Activated CD4-positive, alpha-beta memory T cell treated with anti-CD3 and anti-CD28 coated beads, Interleukin-2, amount 10 ng/mL, durations not matched to agents 7 days and 5 days (primary cell): ENCODE data around the gene IGSF9B. TPM values are rescaled to one million over a fixed set of nuclear protein-coding genes. Genes with fewer than 3 reads are reported as not detected.
"Not testable (repeated sequence)": the region's sequence is repeated elsewhere in the genome, so short reads cannot be mapped to it uniquely, and the experiment has no call there.

ENCODE experiments used
- CTCF ChIA-PET: fragments of 350-600 bp; sonication (Branson Sonifier 250); formaldehyde crosslinking; loops from one replicate; lab custom pipeline; 2021; ENCODE audit warnings: antibody characterized with exemption, inconsistent platforms; lab: Charles Lee
- POLR2A ChIA-PET: fragments of 350-600 bp; sonication (Branson Sonifier 250); formaldehyde crosslinking; loops from one replicate; lab custom pipeline; 2021; ENCODE audit warnings: antibody characterized with exemption; lab: Charles Lee
- DNase-seq: peaks from one replicate; pipeline ENCODE4 v3.0.0-alpha.2; 2020
- H3K27ac Mint-ChIP-seq: one replicate; pipeline ENCODE4 v1.8.0; 2021; ENCODE audit warnings: mild to moderate bottlenecking, mixed read lengths
- H3K27me3 Mint-ChIP-seq: one replicate; pipeline ENCODE4 v1.8.0; 2021; ENCODE audit warnings: mixed read lengths
- H3K36me3 Mint-ChIP-seq: one replicate; pipeline ENCODE4 v1.8.0; 2021; ENCODE audit warnings: low read depth, mixed read lengths
- H3K4me1 Mint-ChIP-seq: one replicate; pipeline ENCODE4 v1.8.0; 2021; ENCODE audit warnings: mixed read lengths
- H3K4me3 Mint-ChIP-seq: one replicate; pipeline ENCODE4 v1.8.0; 2021; ENCODE audit warnings: mild to moderate bottlenecking, mixed read lengths
- H3K9me3 Mint-ChIP-seq: one replicate; pipeline ENCODE4 v1.8.0; 2021; ENCODE audit warnings: mixed read lengths
- total RNA-seq, 2 experiments: library from RNA; stranded (reverse); gene quantifications; one replicate each; pipeline ENCODE4 v1.2.3, GENCODE V29; 2021

Gene IGSF9B, protein sequence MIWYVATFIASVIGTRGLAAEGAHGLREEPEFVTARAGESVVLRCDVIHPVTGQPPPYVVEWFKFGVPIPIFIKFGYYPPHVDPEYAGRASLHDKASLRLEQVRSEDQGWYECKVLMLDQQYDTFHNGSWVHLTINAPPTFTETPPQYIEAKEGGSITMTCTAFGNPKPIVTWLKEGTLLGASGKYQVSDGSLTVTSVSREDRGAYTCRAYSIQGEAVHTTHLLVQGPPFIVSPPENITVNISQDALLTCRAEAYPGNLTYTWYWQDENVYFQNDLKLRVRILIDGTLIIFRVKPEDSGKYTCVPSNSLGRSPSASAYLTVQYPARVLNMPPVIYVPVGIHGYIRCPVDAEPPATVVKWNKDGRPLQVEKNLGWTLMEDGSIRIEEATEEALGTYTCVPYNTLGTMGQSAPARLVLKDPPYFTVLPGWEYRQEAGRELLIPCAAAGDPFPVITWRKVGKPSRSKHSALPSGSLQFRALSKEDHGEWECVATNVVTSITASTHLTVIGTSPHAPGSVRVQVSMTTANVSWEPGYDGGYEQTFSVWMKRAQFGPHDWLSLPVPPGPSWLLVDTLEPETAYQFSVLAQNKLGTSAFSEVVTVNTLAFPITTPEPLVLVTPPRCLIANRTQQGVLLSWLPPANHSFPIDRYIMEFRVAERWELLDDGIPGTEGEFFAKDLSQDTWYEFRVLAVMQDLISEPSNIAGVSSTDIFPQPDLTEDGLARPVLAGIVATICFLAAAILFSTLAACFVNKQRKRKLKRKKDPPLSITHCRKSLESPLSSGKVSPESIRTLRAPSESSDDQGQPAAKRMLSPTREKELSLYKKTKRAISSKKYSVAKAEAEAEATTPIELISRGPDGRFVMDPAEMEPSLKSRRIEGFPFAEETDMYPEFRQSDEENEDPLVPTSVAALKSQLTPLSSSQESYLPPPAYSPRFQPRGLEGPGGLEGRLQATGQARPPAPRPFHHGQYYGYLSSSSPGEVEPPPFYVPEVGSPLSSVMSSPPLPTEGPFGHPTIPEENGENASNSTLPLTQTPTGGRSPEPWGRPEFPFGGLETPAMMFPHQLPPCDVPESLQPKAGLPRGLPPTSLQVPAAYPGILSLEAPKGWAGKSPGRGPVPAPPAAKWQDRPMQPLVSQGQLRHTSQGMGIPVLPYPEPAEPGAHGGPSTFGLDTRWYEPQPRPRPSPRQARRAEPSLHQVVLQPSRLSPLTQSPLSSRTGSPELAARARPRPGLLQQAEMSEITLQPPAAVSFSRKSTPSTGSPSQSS (N-terminal part only)
- total RNA-seq, result 10 to 100 TPM; 66.2 to 70.8 TPM

DNA sequence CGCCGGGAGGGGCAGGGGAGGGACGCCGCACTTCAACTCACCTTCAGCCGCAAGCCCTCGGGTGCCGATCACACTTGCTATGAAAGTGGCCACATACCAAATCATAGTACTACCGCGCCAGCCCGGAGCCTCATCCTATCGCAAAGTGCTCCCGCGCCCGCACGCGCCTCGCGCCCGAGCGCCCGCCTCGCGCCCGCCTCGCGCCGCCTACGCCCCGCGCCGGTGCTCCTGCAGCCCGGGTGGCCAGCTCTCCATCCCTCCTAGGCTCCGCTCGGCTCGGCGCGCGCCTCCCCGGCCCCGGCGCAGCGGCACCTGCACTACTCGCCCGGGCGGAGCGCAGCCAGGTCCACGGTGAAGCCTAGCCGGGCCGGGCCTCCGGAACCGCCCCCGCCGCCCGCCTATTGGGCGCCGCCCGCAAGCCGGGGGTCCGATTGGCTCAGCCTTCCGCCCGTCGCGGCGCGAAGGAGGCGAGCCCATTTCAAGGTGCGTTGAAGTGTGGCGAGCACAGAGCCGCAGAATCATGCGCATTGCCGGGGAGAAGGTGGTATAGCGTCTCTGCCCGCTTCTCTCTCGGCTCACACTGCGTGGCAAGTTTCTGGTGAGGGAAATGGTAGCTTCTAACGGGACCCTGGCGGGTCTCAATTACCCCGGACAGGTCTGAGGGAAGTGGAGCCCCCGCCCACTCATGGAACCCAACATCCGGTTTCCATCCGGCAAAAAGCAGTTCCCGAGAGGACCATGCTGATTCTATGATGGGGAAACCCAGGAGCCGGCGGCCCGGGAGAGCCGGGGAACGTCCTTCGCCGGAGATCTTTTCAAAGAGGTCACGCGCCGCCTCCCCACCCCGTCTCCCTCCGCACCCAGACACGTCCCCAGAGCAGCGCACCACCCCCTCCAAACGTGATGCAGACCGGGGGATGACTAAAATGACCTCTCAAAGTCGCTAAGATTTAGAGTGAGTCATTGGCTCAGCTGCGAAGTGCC lies at the start of gene IGSF9B:
Gene IGSF9B (minus strand): TSS at position 319 of the 984 bp plus-strand sequence. CDS start 214 bp downstream, at position 105.
- ChIA-PET POLR2A (interaction anchor here (0.6 to 5.0 kb wide), 5 partner anchors 10 to 77 kb away, joined by 3 to 29 read pairs (median 18); no protein-coding TSS in a partner anchor), CTCF (interaction anchor here (3.0 to 5.0 kb wide), 2 partner anchors 9 to 29 kb away, joined by 19 to 22 read pairs; no protein-coding TSS in a partner anchor)
- peak within 1 kb of the TSS; percentile 84 for H3K4me3 Mint-ChIP-seq
- H3K27me3 Mint-ChIP-seq, result peaks cover 47% of the 10 kb centered on the region
- peaks cover 12% of the 10 kb centered on the region for H3K36me3 Mint-ChIP-seq
- peak; percentile 94 for DNase-seq
- H3K9me3 Mint-ChIP-seq, result no peaks in the 10 kb centered on the region
- peaks cover 54% of the 10 kb centered on the region for H3K4me1 Mint-ChIP-seq
- H3K27ac Mint-ChIP-seq, result peak within 1 kb of the TSS; percentile 42

DNA sequence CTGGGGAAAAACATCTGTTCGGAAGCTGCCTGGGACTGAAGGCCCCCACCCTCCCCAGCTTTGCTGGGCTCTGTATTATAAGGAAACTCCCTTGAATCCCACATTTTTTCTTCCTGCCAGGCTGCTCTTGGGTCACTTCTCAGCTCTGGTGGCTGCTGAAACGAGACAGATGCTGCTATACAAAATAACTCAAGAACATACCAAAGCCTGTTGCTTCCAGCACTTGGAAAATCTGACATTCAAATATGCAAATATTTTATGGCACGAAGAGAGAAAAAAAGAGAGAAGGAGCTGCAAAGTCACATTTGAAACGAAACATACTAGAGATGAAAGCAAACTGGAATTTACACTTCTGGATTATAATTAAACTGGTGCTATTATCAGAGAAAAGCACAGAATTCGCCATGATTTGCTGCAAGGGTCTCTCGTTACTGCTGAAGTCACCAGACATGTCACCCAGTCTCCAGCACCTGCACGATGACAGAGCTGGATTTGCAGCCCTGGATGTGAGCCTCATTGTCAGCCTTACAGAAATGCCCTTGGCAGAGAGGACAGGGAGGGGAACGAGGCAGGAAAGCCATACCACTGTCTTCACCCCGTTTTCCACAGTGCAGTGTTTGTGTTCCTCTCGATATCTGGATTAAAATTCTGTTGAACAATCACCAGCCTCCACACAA lies 47.9 kb upstream of the IGSF9B start:
- no peak for DNase-seq

DNA sequence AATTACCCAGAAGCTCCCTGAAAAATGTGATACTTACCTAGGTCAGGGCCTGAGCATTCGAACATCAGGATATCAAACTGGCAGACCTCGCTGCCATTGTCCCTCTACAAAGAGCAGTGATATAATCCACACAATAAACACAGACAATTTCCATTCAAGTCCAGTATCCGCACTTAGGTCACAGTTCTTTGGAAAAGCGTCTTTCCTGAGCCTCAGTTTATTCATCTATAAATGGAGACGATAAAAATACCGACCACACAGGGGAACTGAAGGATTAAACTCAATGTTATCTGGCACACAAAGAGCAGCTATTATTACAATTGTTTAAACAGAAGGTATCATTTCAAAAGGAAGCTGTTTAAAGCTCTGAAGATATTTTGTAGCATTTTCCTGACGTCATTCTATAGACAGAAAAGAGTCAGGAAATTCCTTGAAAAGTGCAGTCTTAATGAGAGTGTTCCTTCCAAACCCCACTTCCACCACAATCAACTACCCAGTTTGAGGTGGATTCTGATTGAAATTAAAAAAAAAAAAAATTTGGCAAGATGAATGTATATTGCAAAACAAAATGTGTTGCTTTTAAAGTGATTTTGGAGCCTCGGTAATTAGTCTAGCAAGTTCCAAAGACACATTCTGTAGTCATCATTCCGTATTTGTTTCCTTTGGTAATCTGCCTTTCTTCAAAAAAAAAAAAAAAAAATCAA lies 47.2 kb upstream of the IGSF9B start:
- ChIA-PET POLR2A (no interaction called here), CTCF (interaction anchor here (1.0 to 1.1 kb wide), 2 partner anchors 46 to 56 kb away, joined by 3 to 4 read pairs; no protein-coding TSS in a partner anchor)
- no peaks in the 10 kb centered on the region for H3K4me1 Mint-ChIP-seq
- no peaks in the 10 kb centered on the region for H3K36me3 Mint-ChIP-seq
- no peaks in the 10 kb centered on the region for H3K9me3 Mint-ChIP-seq
- no peak overlapping the region for H3K27ac Mint-ChIP-seq
- no peak overlapping the region for H3K4me3 Mint-ChIP-seq
- peaks cover 5% of the 10 kb centered on the region for H3K27me3 Mint-ChIP-seq
- no peak for DNase-seq

More for the DNA sequence above, 47.9 kb upstream of the IGSF9B start:
- H3K4me3 Mint-ChIP-seq, result no peak overlapping the region
- H3K4me1 Mint-ChIP-seq, result no peaks in the 10 kb centered on the region
- H3K27ac Mint-ChIP-seq, result no peak overlapping the region
- ChIA-PET CTCF (interaction anchor here (1.0 to 1.7 kb wide), 2 partner anchors 18 to 57 kb away, joined by 3 to 5 read pairs; no protein-coding TSS in a partner anchor), POLR2A (no interaction called here)
- peaks cover 9% of the 10 kb centered on the region for H3K27me3 Mint-ChIP-seq
- H3K9me3 Mint-ChIP-seq, result no peaks in the 10 kb centered on the region
- H3K36me3 Mint-ChIP-seq, result no peaks in the 10 kb centered on the region

DNA sequence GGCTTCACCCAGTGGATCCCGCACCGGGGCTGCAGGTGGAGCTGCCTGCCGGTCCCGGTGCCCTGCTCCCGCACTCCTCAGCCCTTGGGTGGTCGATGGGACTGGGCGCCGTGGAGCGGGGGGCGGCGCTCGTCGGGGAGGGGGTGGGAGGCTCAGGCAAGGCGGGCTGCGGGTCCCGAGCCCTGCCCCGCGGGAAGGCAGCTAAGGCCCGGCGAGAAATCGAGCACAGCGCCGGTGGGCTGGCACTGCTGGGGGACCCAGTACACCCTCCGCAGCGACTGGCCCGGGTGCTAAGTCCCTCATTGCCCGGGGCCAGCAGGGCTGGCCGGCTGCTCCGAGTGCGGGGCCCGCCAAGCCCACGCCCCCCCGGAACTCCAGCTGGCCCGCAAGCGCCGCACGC lies 46.1 kb upstream of the IGSF9B start:
- H3K27me3 Mint-ChIP-seq, POLR2A ChIA-PET, H3K36me3 Mint-ChIP-seq, H3K9me3 Mint-ChIP-seq, H3K27ac Mint-ChIP-seq, DNase-seq, H3K4me3 Mint-ChIP-seq, H3K4me1 Mint-ChIP-seq: not testable (repeated sequence)
- CTCF ChIA-PET, result interaction anchor here (0.7 kb wide), 1 partner anchor 48 kb away, joined by 3 read pairs; no protein-coding TSS in a partner anchor

DNA sequence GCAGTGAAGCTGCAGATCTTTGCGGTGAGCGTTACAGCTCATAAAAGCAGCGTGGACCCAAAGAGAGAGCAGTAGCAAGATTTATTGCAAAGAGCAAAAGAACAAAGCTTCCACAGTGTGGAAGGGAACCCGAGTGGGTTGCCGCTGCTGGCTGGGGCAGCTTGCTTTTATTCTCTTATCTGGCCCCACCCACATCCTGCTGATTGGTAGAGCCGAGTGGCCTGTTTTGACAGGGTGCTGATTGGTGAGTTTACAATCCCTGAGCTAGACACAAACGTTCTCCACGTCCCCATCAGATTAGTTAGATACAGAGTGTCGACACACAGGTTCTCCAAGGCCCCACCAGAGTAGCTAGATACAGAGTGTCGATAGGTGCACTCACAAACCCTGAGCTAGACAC lies 45.6 kb upstream of the IGSF9B start:
- not testable (repeated sequence) for H3K27me3 Mint-ChIP-seq, H3K4me3 Mint-ChIP-seq, H3K27ac Mint-ChIP-seq, H3K4me1 Mint-ChIP-seq, H3K9me3 Mint-ChIP-seq, H3K36me3 Mint-ChIP-seq, DNase-seq
- ChIA-PET CTCF (interaction anchor here (0.7 kb wide), 1 partner anchor 49 kb away, joined by 3 read pairs; no protein-coding TSS in a partner anchor), POLR2A (interaction anchor here (0.8 kb wide), 1 partner anchor 45 kb away, joined by 3 read pairs; no protein-coding TSS in a partner anchor)

DNA sequence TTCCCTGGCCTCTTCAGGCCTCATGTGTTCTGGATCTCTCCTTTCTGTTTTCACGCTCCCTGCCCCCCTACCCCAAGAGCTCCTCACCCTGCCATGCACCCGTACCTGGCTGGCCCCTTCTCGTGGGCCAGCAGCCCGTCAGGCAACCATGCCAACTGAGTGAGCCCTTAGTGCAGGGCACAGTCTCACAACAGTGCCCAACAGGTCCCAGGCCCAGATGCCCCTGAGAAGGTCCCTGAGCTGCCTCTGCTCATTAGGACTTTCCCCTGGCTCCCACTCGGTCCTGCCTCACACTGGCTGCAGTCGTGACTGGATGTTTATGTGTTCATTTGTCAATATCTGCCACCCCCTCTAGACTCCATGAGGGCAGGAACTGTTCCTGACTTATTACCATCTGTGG lies 44.8 kb upstream of the IGSF9B start:
- no peaks in the 10 kb centered on the region for H3K36me3 Mint-ChIP-seq
- POLR2A ChIA-PET, result no interaction called here
- DNase-seq, result no peak
- H3K27me3 Mint-ChIP-seq, result peaks cover 6% of the 10 kb centered on the region
- no peak overlapping the region for H3K4me3 Mint-ChIP-seq
- CTCF ChIA-PET, result no interaction called here
- H3K27ac Mint-ChIP-seq, result no peak overlapping the region
- no peaks in the 10 kb centered on the region for H3K9me3 Mint-ChIP-seq
- H3K4me1 Mint-ChIP-seq, result no peaks in the 10 kb centered on the region

DNA sequence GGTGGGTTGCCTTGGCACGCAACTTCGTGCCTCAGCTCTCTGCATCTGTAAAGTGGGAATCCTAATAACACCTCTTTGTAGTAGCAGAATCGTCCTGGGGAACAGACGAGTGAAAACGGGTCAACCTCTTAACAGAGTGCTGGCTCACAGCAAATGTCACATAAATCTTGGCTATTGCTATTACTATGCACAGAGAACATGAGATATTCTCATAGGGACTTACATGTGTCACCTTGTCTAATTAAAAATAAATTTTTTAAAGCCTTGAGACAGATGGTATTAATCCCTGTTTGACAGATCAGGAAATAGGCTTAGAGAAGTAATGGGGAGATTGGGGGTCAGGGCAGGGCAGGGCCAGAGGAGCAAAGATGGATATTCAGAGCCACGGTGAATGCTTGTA lies 44.3 kb upstream of the IGSF9B start:
- no peak for DNase-seq
- POLR2A ChIA-PET, result no interaction called here
- Mint-ChIP-seq H3K36me3 (no peaks in the 10 kb centered on the region), H3K4me3 (no peak overlapping the region), H3K27ac (no peak overlapping the region), H3K9me3 (no peaks in the 10 kb centered on the region), H3K27me3 (peaks cover 6% of the 10 kb centered on the region), H3K4me1 (no peaks in the 10 kb centered on the region)
- CTCF ChIA-PET, result no interaction called here

DNA sequence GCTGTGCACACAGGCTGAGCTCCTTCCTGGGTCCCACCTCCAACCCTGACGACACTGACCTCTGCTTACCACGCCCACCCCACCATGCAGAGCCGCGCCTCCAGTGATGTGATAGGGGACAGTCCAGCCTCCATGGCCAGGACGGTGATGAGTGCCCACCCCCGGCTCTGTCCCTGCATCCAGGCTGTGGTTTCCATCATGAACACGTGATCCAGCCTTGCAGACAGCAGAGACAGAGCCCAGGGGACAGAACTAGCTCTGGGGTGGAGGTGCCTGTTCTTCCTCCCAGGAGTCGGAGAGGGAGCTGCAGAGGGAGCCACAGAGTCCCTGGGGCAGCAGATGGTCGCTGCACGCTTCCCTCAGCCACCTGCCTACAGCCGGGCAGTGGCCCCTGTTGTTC lies 42.6 kb upstream of the IGSF9B start:
- Mint-ChIP-seq H3K36me3 (no peaks in the 10 kb centered on the region), H3K4me3 (no peak overlapping the region), H3K4me1 (peaks cover 2% of the 10 kb centered on the region), H3K9me3 (no peaks in the 10 kb centered on the region), H3K27me3 (peaks cover 6% of the 10 kb centered on the region), H3K27ac (no peak overlapping the region)
- POLR2A ChIA-PET, result no interaction called here
- no peak for DNase-seq
- CTCF ChIA-PET, result no interaction called here

DNA sequence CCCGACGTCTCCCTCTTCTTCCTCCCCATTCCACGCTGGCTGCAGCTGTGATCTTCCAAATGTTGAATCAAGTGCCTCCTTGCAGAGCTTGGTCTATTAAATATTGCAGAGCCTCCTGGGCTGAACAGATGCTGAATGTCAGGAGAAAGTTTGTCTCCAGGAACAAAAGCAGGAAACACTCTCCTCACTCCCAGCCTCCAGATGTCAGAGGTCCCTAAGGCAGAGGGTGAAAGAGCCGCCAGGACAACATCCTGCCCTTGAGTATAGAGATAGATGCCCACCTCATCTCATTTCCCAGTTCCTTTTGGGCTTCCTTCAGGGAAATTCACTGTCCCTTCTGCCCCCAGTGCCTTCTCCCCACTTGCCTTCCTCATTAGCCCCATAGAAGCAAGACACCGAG lies 40.8 kb upstream of the IGSF9B start:
- ChIA-PET POLR2A (interaction anchor here (1.1 kb wide), 1 partner anchor 9 kb away, joined by 3 read pairs; no protein-coding TSS in a partner anchor), CTCF (no interaction called here)
- Mint-ChIP-seq H3K9me3 (no peaks in the 10 kb centered on the region), H3K27me3 (peaks cover 4% of the 10 kb centered on the region), H3K27ac (no peak overlapping the region), H3K4me3 (no peak overlapping the region), H3K4me1 (peaks cover 2% of the 10 kb centered on the region), H3K36me3 (no peaks in the 10 kb centered on the region)
- no peak for DNase-seq

DNA sequence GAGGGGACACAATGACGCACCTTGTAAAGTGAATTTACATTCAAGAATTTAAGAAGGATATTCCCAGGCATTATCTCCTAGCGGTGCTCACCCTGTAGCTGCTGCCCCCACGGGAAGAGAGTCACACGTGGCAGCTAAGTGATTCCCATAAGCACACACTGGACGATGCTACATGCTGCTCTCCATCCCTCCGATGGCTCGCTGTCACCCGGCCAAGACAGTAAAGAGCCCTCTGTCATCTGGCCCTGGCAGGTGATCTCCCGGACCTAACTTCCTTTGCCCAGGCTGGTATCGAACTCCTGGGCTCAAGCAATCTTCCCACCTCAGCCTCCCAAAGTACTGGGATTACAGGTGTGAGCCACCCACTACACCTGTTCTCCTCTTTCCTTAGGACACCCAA lies 39.9 kb upstream of the IGSF9B start:
- Mint-ChIP-seq H3K27ac (no peak overlapping the region), H3K4me1 (peaks cover 3% of the 10 kb centered on the region), H3K27me3 (peaks cover 4% of the 10 kb centered on the region), H3K4me3 (no peak overlapping the region), H3K9me3 (no peaks in the 10 kb centered on the region), H3K36me3 (no peaks in the 10 kb centered on the region)
- ChIA-PET POLR2A (no interaction called here), CTCF (no interaction called here)
- no peak for DNase-seq

DNA sequence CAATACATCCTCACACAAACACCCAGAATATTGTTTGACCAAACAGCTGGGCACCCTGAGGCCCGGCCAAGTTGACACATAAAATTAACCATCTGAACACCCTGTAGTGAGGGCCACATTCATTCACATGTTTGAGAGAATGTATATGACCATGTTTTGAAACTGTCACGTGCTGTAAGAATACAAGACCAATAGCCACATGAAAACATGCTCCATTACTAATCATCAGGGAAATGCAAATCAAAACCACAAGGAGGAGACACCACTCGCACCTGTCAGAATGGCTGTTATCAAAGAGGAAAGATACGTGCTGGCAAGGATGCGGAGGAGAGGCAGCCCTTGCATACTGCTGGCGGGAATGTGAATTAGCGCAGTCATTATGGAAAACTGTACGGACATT lies 38.3 kb upstream of the IGSF9B start:
- Mint-ChIP-seq H3K36me3 (no peaks in the 10 kb centered on the region), H3K4me3 (no peak overlapping the region), H3K27me3 (peaks cover 4% of the 10 kb centered on the region), H3K4me1 (peaks cover 16% of the 10 kb centered on the region), H3K27ac (no peak overlapping the region), H3K9me3 (no peaks in the 10 kb centered on the region)
- DNase-seq, result no peak
- ChIA-PET POLR2A (no interaction called here), CTCF (no interaction called here)
